A673 (cell line): ENCODE results near the gene RAP2C. TPM values are rescaled to one million over a fixed set of nuclear protein-coding genes. Genes with fewer than 3 reads are reported as not detected.

Source experiments
- BruUV-seq: library from RNA; stranded (reverse); fragments of 400-500 nt; replicated peaks from 2 replicates; lab custom pipeline; 2021; lab: Mats Ljungman, UMichigan
- CTCF ChIA-PET: fragments of 300-600 bp; sonication (Branson Sonifier 250); formaldehyde crosslinking; loops from one replicate; lab custom pipeline; 2022; ENCODE audit warnings: antibody characterized with exemption; lab: Charles Lee
- POLR2A ChIA-PET: fragments of 300-600 bp; sonication (Branson Sonifier 250); formaldehyde crosslinking; loops from one replicate; lab custom pipeline; 2022; ENCODE audit warnings: antibody characterized with exemption; ENCODE audit not compliant: low non-redundant PET; lab: Charles Lee
- DNase-seq: peaks from one replicate; pipeline ENCODE4 v3.0.0-alpha.2; 2015; ENCODE audit warnings: low spot score
- H3K27ac ChIP-seq: fragments of 200-600 bp; sonication (generic); 2 replicates; pipeline ENCODE4 v1.5.1; 2016; ENCODE audit warnings: mixed run types, low read depth, mild to moderate bottlenecking, mixed read lengths, antibody characterized with exemption, low read length; ENCODE audit not compliant: poor library complexity, severe bottlenecking
- H3K27me3 ChIP-seq: fragments of 200-600 bp; sonication (generic); replicated peaks from 2 replicates; pipeline ENCODE4 v1.6.1; 2017; ENCODE audit warnings: mixed run types, low read depth, mild to moderate bottlenecking, mixed read lengths, antibody characterized with exemption, low read length; ENCODE audit not compliant: insufficient read depth, poor library complexity
- H3K36me3 ChIP-seq: fragments of 200-600 bp; sonication (generic); 2 replicates; pipeline ENCODE4 v1.6.1; 2016; ENCODE audit warnings: mixed run types, mild to moderate bottlenecking, mixed read lengths, antibody characterized with exemption, low read length; ENCODE audit not compliant: insufficient read depth, poor library complexity, severe bottlenecking
- H3K4me1 ChIP-seq: fragments of 200-600 bp; sonication (generic); 2 replicates; pipeline ENCODE4 v1.6.1; 2017; ENCODE audit warnings: mixed run types, mild to moderate bottlenecking, mixed read lengths, antibody characterized with exemption, low read length; ENCODE audit not compliant: insufficient read depth, poor library complexity, severe bottlenecking
- H3K4me3 ChIP-seq: fragments of 200-600 bp; sonication (generic); 2 replicates; pipeline ENCODE4 v1.5.1; 2016; ENCODE audit warnings: low read depth, mixed run types, mild to moderate bottlenecking, mixed read lengths, low read length; ENCODE audit not compliant: poor library complexity, severe bottlenecking
- H3K9me3 ChIP-seq: fragments of 200-600 bp; sonication (generic); 2 replicates; pipeline ENCODE4 v1.6.1; 2016; ENCODE audit warnings: mixed run types, low read depth, mild to moderate bottlenecking, mixed read lengths, antibody characterized with exemption, low read length; ENCODE audit not compliant: poor library complexity, severe bottlenecking
- EZH2 ChIP-seq: fragments of 200-600 bp; sonication (generic); IDR thresholded peaks from 2 replicates; pipeline ENCODE4 v1.6.1; 2017; ENCODE audit warnings: borderline replicate concordance, low read depth, mild to moderate bottlenecking, mixed read lengths, antibody characterized with exemption, low read length; ENCODE audit not compliant: poor library complexity, severe bottlenecking
- intact Hi-C: fragments of 100-400 bp; cut with micrococcal nuclease; formaldehyde crosslinking; loops from one replicate; pipeline ENCODE4 v1.10.0; 2022; ENCODE audit not compliant: unreplicated experiment
- total RNA-seq: library from RNA; stranded (reverse); gene quantifications from 2 replicates; pipeline ENCODE4 v1.2.3, GENCODE V29; 2021
- TF ChIP-seq, protein P1 (sequence below): fragments of 300-800, 200-600 bp; sonication (generic); conservative IDR thresholded peaks from 2 replicates; pipeline ENCODE4 v1.5.1; 2017; ENCODE audit warnings: low read depth, mild to moderate bottlenecking, antibody characterized with exemption, low read length, moderate library complexity, mixed read lengths

Gene RAP2C
- total RNA-seq, 1 experiment from 2014 or later: 21.4 TPM

GRCh38 chrX:132200976-132201375 lies 18.3 kb downstream of the RAP2C start:
- H3K27ac ChIP-seq: no peak overlapping the region
- CTCF ChIA-PET: no interaction called here
- H3K36me3 ChIP-seq: no peaks in the 10 kb centered on the region
- no peak for DNase-seq
- no peak overlapping the region for H3K4me3 ChIP-seq
- intact Hi-C loops: no loop called here
- peaks cover 7% of the 10 kb centered on the region for H3K27me3 ChIP-seq
- TF ChIP-seq, protein P1, sequence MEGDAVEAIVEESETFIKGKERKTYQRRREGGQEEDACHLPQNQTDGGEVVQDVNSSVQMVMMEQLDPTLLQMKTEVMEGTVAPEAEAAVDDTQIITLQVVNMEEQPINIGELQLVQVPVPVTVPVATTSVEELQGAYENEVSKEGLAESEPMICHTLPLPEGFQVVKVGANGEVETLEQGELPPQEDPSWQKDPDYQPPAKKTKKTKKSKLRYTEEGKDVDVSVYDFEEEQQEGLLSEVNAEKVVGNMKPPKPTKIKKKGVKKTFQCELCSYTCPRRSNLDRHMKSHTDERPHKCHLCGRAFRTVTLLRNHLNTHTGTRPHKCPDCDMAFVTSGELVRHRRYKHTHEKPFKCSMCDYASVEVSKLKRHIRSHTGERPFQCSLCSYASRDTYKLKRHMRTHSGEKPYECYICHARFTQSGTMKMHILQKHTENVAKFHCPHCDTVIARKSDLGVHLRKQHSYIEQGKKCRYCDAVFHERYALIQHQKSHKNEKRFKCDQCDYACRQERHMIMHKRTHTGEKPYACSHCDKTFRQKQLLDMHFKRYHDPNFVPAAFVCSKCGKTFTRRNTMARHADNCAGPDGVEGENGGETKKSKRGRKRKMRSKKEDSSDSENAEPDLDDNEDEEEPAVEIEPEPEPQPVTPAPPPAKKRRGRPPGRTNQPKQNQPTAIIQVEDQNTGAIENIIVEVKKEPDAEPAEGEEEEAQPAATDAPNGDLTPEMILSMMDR: no peak
- no peak for TF ChIP-seq EZH2
- no TSS peak for BruUV-seq
- POLR2A ChIA-PET: no interaction called here
- no peaks in the 10 kb centered on the region for H3K4me1 ChIP-seq
- H3K9me3 ChIP-seq: no peaks in the 10 kb centered on the region

- Histone ChIP-seq H3K9me3 (no peaks in the 10 kb centered on the region), H3K4me3 (no peak overlapping the region), H3K27ac (no peak overlapping the region), H3K4me1 (no peaks in the 10 kb centered on the region), H3K36me3 (no peaks in the 10 kb centered on the region), H3K27me3 (peaks cover 1% of the 10 kb centered on the region)
- ChIA-PET CTCF (no interaction called here), POLR2A (no interaction called here)
- no TSS peak for BruUV-seq
- DNase-seq: no peak
- intact Hi-C loops: no loop called here
- TF ChIP-seq EZH2: no peak
Observed at GRCh38 chrX:132199941-132200340, 19.3 kb downstream of the RAP2C start.

GRCh38 chrX:132193872-132194574 lies 25.2 kb downstream of the RAP2C start:
- Histone ChIP-seq H3K36me3 (no peaks in the 10 kb centered on the region), H3K4me1 (no peaks in the 10 kb centered on the region), H3K27me3 (no peaks in the 10 kb centered on the region), H3K4me3 (no peak overlapping the region), H3K9me3 (peaks cover 4% of the 10 kb centered on the region), H3K27ac (no peak overlapping the region)
- intact Hi-C loops: no loop called here
- no TSS peak for BruUV-seq
- no peak for TF ChIP-seq EZH2
- TF ChIP-seq, protein P1: no peak
- POLR2A ChIA-PET: interaction anchor here (0.7 kb wide), 1 partner anchor 250 kb away, joined by 3 read pairs; no protein-coding TSS in a partner anchor
- CTCF ChIA-PET: no interaction called here
- DNase-seq: no peak
